AG09309 (cell line): ENCODE results near the gene TBC1D22A.

Experiments used
- DNase-seq: peaks from one replicate; pipeline ENCODE4 v3.0.0-alpha.2; 2010; ENCODE audit warnings: low read depth
- H3K4me3 ChIP-seq: 2 replicates; pipeline ENCODE4 v1.5.1; 2011; ENCODE audit warnings: mild to moderate bottlenecking, low read depth, low read length, moderate library complexity; ENCODE audit not compliant: control insufficient read depth
- CTCF ChIP-seq: IDR thresholded peaks from 2 replicates; pipeline ENCODE4 v1.5.1; 2011; ENCODE audit warnings: mild to moderate bottlenecking, low read depth, low read length, inconsistent platforms; ENCODE audit not compliant: insufficient read depth, control insufficient read depth; ENCODE audit errors: missing control alignments

The TBC1D22A gene

GRCh38 chr22:46887978-46888377 lies 125.5 kb downstream of the TBC1D22A start:
- no peak overlapping the region for H3K4me3 ChIP-seq
- TF ChIP-seq CTCF: no peak
- DNase-seq: no peak

- H3K4me3 ChIP-seq: no peak overlapping the region
- DNase-seq: no peak
- no peak for TF ChIP-seq CTCF
Measured at GRCh38 chr22:46890819-46891218, 128.4 kb downstream of the TBC1D22A start.

DNA sequence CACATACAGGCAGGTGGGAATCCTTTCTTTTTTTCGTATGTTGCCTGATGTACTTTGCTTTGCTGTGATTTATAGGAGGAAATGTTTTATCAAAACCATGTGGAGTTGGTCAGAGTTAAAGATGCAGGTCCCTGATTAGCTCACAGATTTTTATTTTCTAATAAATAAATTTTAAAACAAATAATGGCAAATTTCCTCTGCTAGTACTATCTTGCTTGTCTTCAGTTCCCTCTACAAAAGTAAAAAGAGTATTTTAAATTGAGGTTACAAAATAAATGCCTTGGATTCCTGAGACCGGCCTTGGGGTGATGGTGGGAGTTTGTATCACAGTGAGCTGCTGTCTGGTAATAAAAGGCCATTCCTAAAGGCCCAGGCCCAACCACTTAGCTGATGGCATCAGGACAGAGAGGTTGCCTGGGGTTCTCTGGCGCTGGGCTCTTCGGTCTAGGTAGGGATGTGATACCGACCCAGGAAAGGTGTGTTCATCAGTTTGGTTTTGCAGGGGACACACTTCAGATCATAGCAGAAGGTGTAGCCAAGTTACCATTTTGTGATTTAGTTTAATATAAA lies 129.0 kb downstream of the TBC1D22A start:
- DNase-seq: no peak
- TF ChIP-seq CTCF: no peak
- no peak overlapping the region for H3K4me3 ChIP-seq

DNA sequence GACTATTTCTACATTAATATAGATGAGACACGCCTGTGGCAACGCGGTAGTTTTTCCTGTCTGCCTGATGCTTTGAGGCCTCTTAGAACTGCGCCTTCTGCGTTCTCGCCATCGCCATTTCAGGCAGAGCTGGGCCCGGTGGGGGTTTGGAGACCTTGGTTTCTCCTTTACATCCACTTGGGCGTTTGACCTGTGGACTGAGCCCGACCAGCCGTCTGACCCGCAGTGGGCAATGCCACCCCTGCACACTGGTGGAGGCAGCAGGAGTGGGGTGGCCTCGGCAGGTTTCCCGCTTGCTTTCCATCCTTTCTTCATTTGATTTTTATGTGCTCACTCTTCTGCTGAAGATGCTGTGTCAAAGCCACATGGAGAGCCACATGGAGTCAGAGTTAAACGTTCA lies 130.4 kb downstream of the TBC1D22A start:
- no peak for TF ChIP-seq CTCF
- no peak overlapping the region for H3K4me3 ChIP-seq
- no peak for DNase-seq

GRCh38 chr22:46893281-46894020 lies 131.0 kb downstream of the TBC1D22A start:
- no peak for DNase-seq
- no peak for TF ChIP-seq CTCF
- no peak overlapping the region for H3K4me3 ChIP-seq

- H3K4me3 ChIP-seq: no peak overlapping the region
- no peak for TF ChIP-seq CTCF
- DNase-seq: no peak
Measured at GRCh38 chr22:46894081-46894671, 131.7 kb downstream of the TBC1D22A start.
